HG02938 (cell line): ENCODE measurements around the gene CHMP4B.

Experiments
- ATAC-seq: cut with Tn5 transposase; IDR thresholded peaks from one replicate; pipeline ENCODE4 v1.9.1; 2021; ENCODE audit warnings: mild to moderate bottlenecking, moderate library complexity; ENCODE audit not compliant: unreplicated experiment

The CHMP4B gene, protein sequence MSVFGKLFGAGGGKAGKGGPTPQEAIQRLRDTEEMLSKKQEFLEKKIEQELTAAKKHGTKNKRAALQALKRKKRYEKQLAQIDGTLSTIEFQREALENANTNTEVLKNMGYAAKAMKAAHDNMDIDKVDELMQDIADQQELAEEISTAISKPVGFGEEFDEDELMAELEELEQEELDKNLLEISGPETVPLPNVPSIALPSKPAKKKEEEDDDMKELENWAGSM

DNA sequence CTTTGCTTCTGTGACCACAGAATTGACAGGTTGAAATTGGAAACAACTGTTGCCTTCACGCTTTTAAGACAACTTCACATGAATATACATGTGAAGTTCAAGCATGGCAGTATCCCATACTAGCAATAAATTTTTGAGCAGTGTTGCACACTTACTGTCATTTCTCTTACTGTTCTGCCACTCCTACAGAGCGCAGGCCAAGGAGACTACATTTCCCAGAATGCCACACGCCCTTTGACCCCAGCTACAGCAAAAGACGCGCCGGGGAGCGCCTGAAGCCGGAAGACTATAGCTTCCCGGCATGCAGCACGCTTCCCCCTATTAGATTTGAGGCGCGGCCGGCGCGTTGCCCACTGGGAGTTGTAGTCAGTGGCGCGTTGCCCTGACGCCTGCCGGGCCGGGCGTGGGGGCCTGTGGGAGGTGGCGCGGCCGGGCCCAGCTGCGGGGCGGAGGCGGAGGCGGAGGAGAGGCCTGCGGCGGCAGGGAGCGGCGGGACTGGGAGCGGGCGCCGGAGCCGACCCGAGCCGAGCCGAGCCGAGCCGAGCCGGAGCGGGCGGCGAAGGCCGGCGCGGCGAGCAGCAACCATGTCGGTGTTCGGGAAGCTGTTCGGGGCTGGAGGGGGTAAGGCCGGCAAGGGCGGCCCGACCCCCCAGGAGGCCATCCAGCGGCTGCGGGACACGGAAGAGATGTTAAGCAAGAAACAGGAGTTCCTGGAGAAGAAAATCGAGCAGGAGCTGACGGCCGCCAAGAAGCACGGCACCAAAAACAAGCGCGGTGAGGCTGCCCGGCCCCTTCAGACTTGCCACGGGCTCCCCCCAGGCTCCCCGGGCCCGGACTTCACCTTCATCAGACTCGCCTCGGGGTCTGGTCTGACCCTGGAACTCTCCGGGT lies at the start of gene CHMP4B:
TSS of gene CHMP4B (plus strand) at position 464 of the 891 bp plus-strand sequence. CDS start at position 585, 121 bp downstream.
- ATAC-seq: peak; percentile 97

- ATAC-seq: no peak
These were observed 49.4 kb upstream of the CHMP4B start for GRCh38 chr20:33761698-33762250.

DNA sequence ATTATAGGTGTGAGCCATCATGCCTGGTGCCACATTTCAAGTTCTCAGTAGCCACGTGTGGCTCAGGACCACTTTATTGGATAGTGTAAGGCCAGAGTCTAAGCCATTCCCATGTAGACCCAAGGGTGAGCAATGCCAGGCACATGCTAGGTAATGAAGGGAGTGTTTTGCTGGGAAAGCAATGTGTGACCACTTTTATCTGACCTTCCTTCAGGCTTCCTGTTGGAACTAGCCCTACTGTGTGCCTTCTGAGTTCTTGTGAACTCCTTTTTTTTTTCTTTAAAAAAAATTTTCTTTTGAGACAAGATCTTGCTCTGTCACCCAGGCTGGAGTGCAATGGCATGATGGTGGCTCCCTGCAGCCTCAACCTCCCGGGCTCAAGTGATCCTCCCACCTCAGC lies 46.0 kb upstream of the CHMP4B start:
- no peak for ATAC-seq

DNA sequence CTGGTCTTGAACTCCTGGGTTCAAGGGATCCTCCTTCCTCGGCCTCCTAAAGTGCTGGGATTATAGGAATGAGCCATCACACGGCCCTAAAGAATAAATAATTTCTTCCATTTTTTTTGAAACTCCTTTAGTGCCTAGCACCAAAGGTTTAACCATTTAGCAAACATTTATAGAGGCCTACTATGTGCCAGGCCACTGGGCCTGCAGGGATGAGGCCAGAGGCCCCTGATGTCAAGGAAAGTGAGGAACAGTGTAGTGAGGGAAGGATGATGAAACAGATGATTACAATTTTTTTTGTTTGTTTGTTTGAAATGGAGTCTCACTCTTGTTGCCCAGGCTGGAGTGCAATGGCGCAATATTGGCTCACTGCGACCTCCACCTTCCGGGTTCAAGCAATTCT lies 45.6 kb upstream of the CHMP4B start:
- no peak for ATAC-seq

- ATAC-seq: no peak
These were observed 44.5 kb upstream of the CHMP4B start for GRCh38 chr20:33766686-33767085.

GRCh38 chr20:33767777-33768138 lies 43.4 kb upstream of the CHMP4B start:
- no peak for ATAC-seq

DNA sequence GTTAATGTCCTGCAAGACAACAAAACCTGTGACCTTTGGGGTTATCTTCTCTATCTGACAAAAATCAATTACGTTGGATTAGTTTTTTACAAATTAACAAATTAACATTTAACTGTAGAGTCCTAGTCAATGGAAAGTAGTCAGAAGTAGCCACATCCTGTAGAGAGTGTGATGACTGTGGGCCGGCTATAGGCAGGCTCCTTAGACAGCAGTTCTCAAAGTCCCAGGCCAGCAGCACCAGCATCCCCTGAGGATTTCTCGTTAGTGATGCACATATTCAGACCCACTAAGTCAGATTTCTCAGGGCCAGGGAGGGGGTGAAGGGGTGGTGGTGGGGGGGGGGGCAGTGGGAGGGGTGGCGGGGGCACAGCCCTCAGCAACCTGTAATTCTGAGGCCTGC lies 42.1 kb upstream of the CHMP4B start:
- ATAC-seq: no peak

DNA sequence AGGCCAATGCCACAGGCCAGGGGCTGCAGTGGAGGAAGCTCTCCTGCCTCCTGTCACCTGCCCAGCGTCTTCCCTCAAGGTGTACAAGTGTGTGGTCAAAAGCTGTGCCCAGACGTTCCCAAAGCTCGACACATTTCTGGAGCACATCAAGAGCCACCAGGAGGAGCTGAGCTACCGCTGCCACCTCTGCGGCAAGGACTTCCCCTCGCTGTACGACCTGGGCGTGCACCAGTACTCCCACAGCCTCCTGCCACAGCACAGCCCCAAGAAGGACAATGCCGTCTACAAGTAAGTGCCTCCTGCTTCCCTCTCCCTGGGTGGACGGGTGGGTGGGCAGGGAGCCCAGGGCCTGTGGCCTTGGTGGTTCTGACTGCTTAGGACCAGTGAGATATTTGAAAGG lies 41.1 kb upstream of the CHMP4B start:
- no peak for ATAC-seq

- ATAC-seq: no peak
These were observed 39.2 kb upstream of the CHMP4B start for GRCh38 chr20:33771938-33772337.

GRCh38 chr20:33772439-33772838 lies 38.7 kb upstream of the CHMP4B start:
- no peak for ATAC-seq

- peak; percentile 60 for ATAC-seq
These were observed 37.6 kb upstream of the CHMP4B start for GRCh38 chr20:33773412-33774089.

DNA sequence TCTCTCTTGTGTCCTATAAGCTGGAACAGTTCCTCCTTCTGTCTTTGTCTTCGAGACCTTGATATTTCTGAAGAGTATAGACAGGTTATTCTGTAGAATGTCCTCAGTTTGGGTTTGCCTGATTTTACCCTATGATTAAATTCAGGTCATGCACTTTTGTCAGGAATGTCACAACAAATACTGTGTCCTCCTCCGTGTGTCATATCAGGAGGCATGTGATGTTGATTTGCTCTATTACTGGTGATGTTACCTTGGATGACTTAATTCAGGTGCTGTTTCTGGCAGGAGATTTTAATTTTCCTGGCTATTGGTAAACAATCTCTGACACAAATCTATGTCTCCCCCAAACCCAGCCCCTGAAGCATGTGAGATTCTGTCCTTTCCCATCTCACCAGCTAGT lies 33.3 kb upstream of the CHMP4B start:
- ATAC-seq: no peak

DNA sequence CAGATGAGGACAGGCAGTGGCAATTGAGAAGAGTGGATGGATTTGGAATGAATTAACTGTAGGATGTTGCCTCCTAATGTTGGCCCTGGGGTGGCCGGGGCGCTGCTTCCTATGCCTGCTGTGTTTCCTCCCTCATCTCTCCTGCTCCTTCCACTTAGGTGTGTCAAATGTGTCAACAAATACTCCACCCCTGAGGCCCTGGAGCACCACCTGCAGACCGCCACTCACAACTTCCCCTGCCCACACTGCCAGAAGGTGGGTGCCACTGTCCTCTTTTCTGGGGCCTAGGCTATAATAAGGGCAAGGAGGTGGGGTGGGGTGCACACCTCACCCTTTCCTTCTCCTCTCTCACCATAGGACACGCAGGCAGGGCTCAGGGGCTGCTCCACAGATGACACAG lies 30.0 kb upstream of the CHMP4B start:
- no peak for ATAC-seq

GRCh38 chr20:33781945-33782344 lies 29.2 kb upstream of the CHMP4B start:
- ATAC-seq: no peak

- ATAC-seq: no peak
These were observed 27.9 kb upstream of the CHMP4B start for GRCh38 chr20:33783256-33783655.

DNA sequence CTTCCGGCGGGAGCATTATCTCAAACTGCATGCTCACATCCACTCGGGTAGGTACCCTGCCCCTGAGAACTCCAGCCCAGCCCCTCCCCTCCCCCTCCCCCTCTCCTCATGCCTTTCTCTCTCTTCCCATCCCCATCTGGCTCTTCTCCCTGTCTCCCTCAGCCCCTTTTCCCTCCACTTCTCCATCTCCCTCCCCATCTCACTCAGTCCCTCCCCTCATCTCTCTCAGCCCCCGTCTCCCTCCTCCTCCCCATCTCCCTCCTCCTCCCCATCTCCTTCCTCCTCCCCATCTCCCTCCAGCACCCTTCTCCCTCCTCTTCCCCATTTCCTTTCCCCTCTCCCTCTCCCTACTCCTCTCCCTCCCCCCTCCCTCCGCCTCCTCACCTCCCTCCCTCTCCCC lies 27.3 kb upstream of the CHMP4B start:
- no peak for ATAC-seq

- ATAC-seq: no peak
These were observed 26.9 kb upstream of the CHMP4B start for GRCh38 chr20:33784225-33784624.

GRCh38 chr20:33785503-33785902 lies 25.6 kb upstream of the CHMP4B start:
- ATAC-seq: no peak

DNA sequence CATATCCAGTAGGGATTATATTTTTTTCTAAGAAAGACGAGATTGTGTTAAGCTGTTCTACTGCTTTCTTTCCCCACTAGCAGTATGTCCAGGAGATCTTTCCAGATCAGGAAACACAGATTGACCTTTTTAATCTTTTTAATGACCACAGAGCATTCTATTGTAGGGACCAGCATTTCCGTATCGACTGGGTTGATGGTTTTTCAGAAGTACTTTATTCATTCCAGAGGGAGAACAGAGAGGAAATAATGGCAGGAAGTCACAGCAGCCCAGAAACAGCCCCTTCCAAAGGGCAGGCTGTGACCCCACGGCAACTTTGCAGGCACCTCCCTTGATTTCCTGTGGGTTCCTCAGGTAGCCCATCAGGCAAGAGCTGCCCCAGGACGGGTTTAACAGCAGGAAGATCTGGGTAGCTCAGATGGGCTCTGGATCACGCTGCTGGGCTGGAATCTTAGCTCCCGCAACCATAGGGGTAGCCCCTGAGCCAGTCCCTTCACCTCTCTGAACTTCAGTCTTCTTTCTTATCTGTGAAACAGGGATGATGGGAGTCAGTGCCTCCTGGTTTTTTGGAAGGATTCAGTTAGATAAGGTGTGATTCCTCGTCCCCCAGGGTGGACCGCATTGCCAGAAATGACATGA lies 23.8 kb upstream of the CHMP4B start:
- ATAC-seq: no peak

- no peak for ATAC-seq
These were observed 22.6 kb upstream of the CHMP4B start for GRCh38 chr20:33788351-33789049.
